Measurements from ENCODE around the gene DUSP18.
"Not testable (repeated sequence)": the region's sequence is repeated elsewhere in the genome, so short reads cannot be mapped to it uniquely, and the experiment has no call there.

Gene DUSP18

GRCh38 chr22:30667494-30668385 is at the start of gene DUSP18:
DUSP18 (minus strand) TSS chr22:30667875; CDS start chr22:30664003, 3,872 bp downstream.
- H3K36me3 ChIP-seq (ENCODE audit: control insufficient read depth, low read depth, low read length), result no peaks in the 10 kb centered on the region
- no peaks in the 10 kb centered on the region for H3K9me3 ChIP-seq (ENCODE audit: control insufficient read depth, low read depth, low read length)
- H3K4me3 ChIP-seq (ENCODE audit: low read length), result peak within 1 kb of the TSS; percentile 81
- H3K4me1 ChIP-seq (ENCODE audit: control insufficient read depth, low read depth, low read length), result peaks cover 11% of the 10 kb centered on the region
- H3K27ac ChIP-seq (ENCODE audit: low read length), result no peak within 1 kb of the TSS
- peaks cover 27% of the 10 kb centered on the region for H3K27me3 ChIP-seq (ENCODE audit: control insufficient read depth, insufficient read depth, low read length)
- H3K9ac ChIP-seq (ENCODE audit: low read length), result peak within 1 kb of the TSS; percentile 58

GRCh38 chr22:30714062-30714461 is 46.4 kb upstream of the DUSP18 start:
- Histone ChIP-seq H3K36me3 (ENCODE audit: control insufficient read depth, low read depth, low read length) (no peaks in the 10 kb centered on the region), H3K4me3 (ENCODE audit: low read length) (no peak overlapping the region), H3K4me1 (ENCODE audit: control insufficient read depth, low read depth, low read length) (no peaks in the 10 kb centered on the region), H3K27me3 (ENCODE audit: control insufficient read depth, insufficient read depth, low read length) (no peaks in the 10 kb centered on the region), H3K9me3 (ENCODE audit: control insufficient read depth, low read depth, low read length) (no peaks in the 10 kb centered on the region), H3K9ac (ENCODE audit: low read length) (no peak overlapping the region), H3K27ac (ENCODE audit: low read length) (no peak overlapping the region)

GRCh38 chr22:30712094-30712493 is 44.4 kb upstream of the DUSP18 start:
- no peaks in the 10 kb centered on the region for H3K4me1 ChIP-seq (ENCODE audit: control insufficient read depth, low read depth, low read length)
- no peak overlapping the region for H3K27ac ChIP-seq (ENCODE audit: low read length)
- H3K9ac ChIP-seq (ENCODE audit: low read length), result no peak overlapping the region
- H3K36me3 ChIP-seq (ENCODE audit: control insufficient read depth, low read depth, low read length), result no peaks in the 10 kb centered on the region
- H3K27me3 ChIP-seq (ENCODE audit: control insufficient read depth, insufficient read depth, low read length), result no peaks in the 10 kb centered on the region
- no peak overlapping the region for H3K4me3 ChIP-seq (ENCODE audit: low read length)
- H3K9me3 ChIP-seq (ENCODE audit: control insufficient read depth, low read depth, low read length), result no peaks in the 10 kb centered on the region

GRCh38 chr22:30709980-30710379 is 42.3 kb upstream of the DUSP18 start:
- H3K9ac ChIP-seq (ENCODE audit: low read length); H3K9me3 ChIP-seq (ENCODE audit: control insufficient read depth, low read depth, low read length); H3K27me3 ChIP-seq (ENCODE audit: control insufficient read depth, insufficient read depth, low read length); H3K36me3 ChIP-seq (ENCODE audit: control insufficient read depth, low read depth, low read length); H3K4me3 ChIP-seq (ENCODE audit: low read length); H3K4me1 ChIP-seq (ENCODE audit: control insufficient read depth, low read depth, low read length); H3K27ac ChIP-seq (ENCODE audit: low read length): not testable (repeated sequence)

- H3K9ac ChIP-seq (ENCODE audit: low read length), result no peak overlapping the region
Measured at GRCh38 chr22:30705710-30706651, 38.3 kb upstream of the DUSP18 start.

GRCh38 chr22:30704978-30705377 is 37.3 kb upstream of the DUSP18 start:
- H3K36me3 ChIP-seq (ENCODE audit: control insufficient read depth, low read depth, low read length), result no peaks in the 10 kb centered on the region
- no peaks in the 10 kb centered on the region for H3K9me3 ChIP-seq (ENCODE audit: control insufficient read depth, low read depth, low read length)
- H3K4me3 ChIP-seq (ENCODE audit: low read length), result no peak overlapping the region
- no peaks in the 10 kb centered on the region for H3K4me1 ChIP-seq (ENCODE audit: control insufficient read depth, low read depth, low read length)
- no peak overlapping the region for H3K27ac ChIP-seq (ENCODE audit: low read length)
- no peaks in the 10 kb centered on the region for H3K27me3 ChIP-seq (ENCODE audit: control insufficient read depth, insufficient read depth, low read length)
- H3K9ac ChIP-seq (ENCODE audit: low read length), result no peak overlapping the region

More at GRCh38 chr22:30705710-30706651, 38.3 kb upstream of the DUSP18 start:
- H3K4me3 ChIP-seq (ENCODE audit: low read length), result no peak overlapping the region
- no peaks in the 10 kb centered on the region for H3K27me3 ChIP-seq (ENCODE audit: control insufficient read depth, insufficient read depth, low read length)
- H3K27ac ChIP-seq (ENCODE audit: low read length), result no peak overlapping the region
- no peaks in the 10 kb centered on the region for H3K4me1 ChIP-seq (ENCODE audit: control insufficient read depth, low read depth, low read length)
- H3K9me3 ChIP-seq (ENCODE audit: control insufficient read depth, low read depth, low read length), result no peaks in the 10 kb centered on the region
- no peaks in the 10 kb centered on the region for H3K36me3 ChIP-seq (ENCODE audit: control insufficient read depth, low read depth, low read length)

GRCh38 chr22:30702856-30703255 is 35.2 kb upstream of the DUSP18 start:
- Histone ChIP-seq H3K9me3 (ENCODE audit: control insufficient read depth, low read depth, low read length) (no peaks in the 10 kb centered on the region), H3K9ac (ENCODE audit: low read length) (no peak overlapping the region)

GRCh38 chr22:30701872-30702271 is 34.2 kb upstream of the DUSP18 start:
- no peak overlapping the region for H3K27ac ChIP-seq (ENCODE audit: low read length)
- no peak overlapping the region for H3K9ac ChIP-seq (ENCODE audit: low read length)
- H3K4me1 ChIP-seq (ENCODE audit: control insufficient read depth, low read depth, low read length), result no peaks in the 10 kb centered on the region
- H3K9me3 ChIP-seq (ENCODE audit: control insufficient read depth, low read depth, low read length), result no peaks in the 10 kb centered on the region
- H3K27me3 ChIP-seq (ENCODE audit: control insufficient read depth, insufficient read depth, low read length), result peaks cover 2% of the 10 kb centered on the region
- H3K36me3 ChIP-seq (ENCODE audit: control insufficient read depth, low read depth, low read length), result no peaks in the 10 kb centered on the region
- no peak overlapping the region for H3K4me3 ChIP-seq (ENCODE audit: low read length)

More at GRCh38 chr22:30702856-30703255, 35.2 kb upstream of the DUSP18 start:
- Histone ChIP-seq H3K27me3 (ENCODE audit: control insufficient read depth, insufficient read depth, low read length) (no peaks in the 10 kb centered on the region), H3K4me1 (ENCODE audit: control insufficient read depth, low read depth, low read length) (no peaks in the 10 kb centered on the region), H3K4me3 (ENCODE audit: low read length) (no peak overlapping the region), H3K27ac (ENCODE audit: low read length) (no peak overlapping the region), H3K36me3 (ENCODE audit: control insufficient read depth, low read depth, low read length) (no peaks in the 10 kb centered on the region)

- Histone ChIP-seq H3K36me3 (ENCODE audit: control insufficient read depth, low read depth, low read length) (no peaks in the 10 kb centered on the region), H3K9ac (ENCODE audit: low read length) (no peak overlapping the region), H3K27me3 (ENCODE audit: control insufficient read depth, insufficient read depth, low read length) (peaks cover 28% of the 10 kb centered on the region), H3K27ac (ENCODE audit: low read length) (no peak overlapping the region), H3K9me3 (ENCODE audit: control insufficient read depth, low read depth, low read length) (no peaks in the 10 kb centered on the region), H3K4me1 (ENCODE audit: control insufficient read depth, low read depth, low read length) (no peaks in the 10 kb centered on the region), H3K4me3 (ENCODE audit: low read length) (no peak overlapping the region)
Measured at GRCh38 chr22:30697975-30698374, 30.3 kb upstream of the DUSP18 start.

- Histone ChIP-seq H3K27me3 (ENCODE audit: control insufficient read depth, insufficient read depth, low read length) (peaks cover 29% of the 10 kb centered on the region), H3K36me3 (ENCODE audit: control insufficient read depth, low read depth, low read length) (no peaks in the 10 kb centered on the region), H3K4me3 (ENCODE audit: low read length) (no peak overlapping the region), H3K4me1 (ENCODE audit: control insufficient read depth, low read depth, low read length) (no peaks in the 10 kb centered on the region), H3K9me3 (ENCODE audit: control insufficient read depth, low read depth, low read length) (no peaks in the 10 kb centered on the region), H3K27ac (ENCODE audit: low read length) (no peak overlapping the region), H3K9ac (ENCODE audit: low read length) (no peak overlapping the region)
Measured at GRCh38 chr22:30695871-30696655, 28.4 kb upstream of the DUSP18 start.

GRCh38 chr22:30695351-30695851 is 27.7 kb upstream of the DUSP18 start:
- Histone ChIP-seq H3K9ac (ENCODE audit: low read length) (peak overlapping the region; percentile 32), H3K4me1 (ENCODE audit: control insufficient read depth, low read depth, low read length) (no peaks in the 10 kb centered on the region), H3K4me3 (ENCODE audit: low read length) (peak overlapping the region; percentile 76)

More at GRCh38 chr22:30695351-30695851, 27.7 kb upstream of the DUSP18 start:
- no peaks in the 10 kb centered on the region for H3K9me3 ChIP-seq (ENCODE audit: control insufficient read depth, low read depth, low read length)
- H3K27me3 ChIP-seq (ENCODE audit: control insufficient read depth, insufficient read depth, low read length), result peaks cover 29% of the 10 kb centered on the region
- no peaks in the 10 kb centered on the region for H3K36me3 ChIP-seq (ENCODE audit: control insufficient read depth, low read depth, low read length)
- H3K27ac ChIP-seq (ENCODE audit: low read length), result no peak overlapping the region
